Transverse colon (tissue), 4 donors: ENCODE results near the gene CXCR6. TPM values are rescaled to one million over a fixed set of nuclear protein-coding genes. Genes with fewer than 3 reads are reported as not detected.

Experiments
- DNase-seq: peaks from one replicate; pipeline ENCODE4 v3.0.0-alpha.2; 2019
- H3K27ac ChIP-seq, 4 donors: fragments of 200-600 bp; sonication (generic); 2 replicates each; pipeline ENCODE4 v1.5.1; 2016 to 2018; ENCODE audit warnings: inconsistent platforms in 4 of 4
- H3K27me3 ChIP-seq: fragments of 200-600 bp; sonication (generic); 2 replicates; pipeline ENCODE4 v1.5.1; 2017; ENCODE audit warnings: inconsistent platforms
- H3K36me3 ChIP-seq, 4 donors: fragments of 200-600 bp; sonication (generic); 2 replicates each; pipeline ENCODE4 v1.5.1; 2017 to 2019; ENCODE audit warnings: inconsistent platforms in 4 of 4
- H3K4me1 ChIP-seq, 4 donors: fragments of 200-600 bp; sonication (generic); 2 replicates each; pipeline ENCODE4 v1.5.1; 2017 to 2020; ENCODE audit warnings: inconsistent platforms in 4 of 4
- H3K4me3 ChIP-seq, 4 donors: fragments of 200-600 bp; sonication (generic); 1 replicate in 1 of 4; 2 replicates in 3 of 4; pipeline versions ENCODE4 v1.5.1 to v1.6.1; 2017 to 2019; ENCODE audit warnings: inconsistent platforms in 4 of 4
- H3K9me3 ChIP-seq, 2 donors: fragments of 200-600 bp; sonication (generic); 2 replicates each; pipeline ENCODE4 v1.5.1; 2017 to 2019; ENCODE audit warnings: inconsistent platforms in 2 of 2
- EP300 ChIP-seq: sonication (generic); formaldehyde crosslinking; IDR thresholded peaks from one replicate; pipeline ENCODE4 v1.6.1; 2017; ENCODE audit warnings: antibody characterized with exemption, low read depth
- POLR2A ChIP-seq: fragments of 450-650 bp; IDR thresholded peaks from one replicate; pipeline ENCODE4 v1.6.1; 2016; ENCODE audit warnings: antibody characterized with exemption, mild to moderate bottlenecking, moderate library complexity
- POLR2AphosphoS5 ChIP-seq, 3 donors: sonication (generic); formaldehyde crosslinking; IDR thresholded peaks; one replicate each; pipeline ENCODE4 v1.6.1; 2016; ENCODE audit warnings: antibody characterized with exemption in 3 of 3
- WGBS, 2 donors: methylation state at CpG; one replicate each; pipeline ENCODE4 v1.1.5; 2018; ENCODE audit warnings: low coverage in 1 of 2; 5-methylcytosine and 5-hydroxymethylcytosine counted together
- in situ Hi-C, 4 donors: fragments of 200-750 bp; cut with MboI; loops; one replicate each; pipeline versions ENCODE4 v1.15.0 to v1.15.1; 2017; ENCODE audit warnings: low sequenced_read_pairs in 3 of 4, low pct_ligation_motif_present in 1 of 4, low pct_unique_long_range_greater_than_20kb in 1 of 4
- intact Hi-C: fragments of 100-400 bp; cut with DNase I; formaldehyde crosslinking; loops from one replicate; pipeline ENCODE4 v1.15.1; 2023; ENCODE audit warnings: low total_unique reads
- total RNA-seq, 4 donors: library from RNA; depleted of rRNA; stranded (reverse); fragments of >200 nt; gene quantifications; one replicate each; pipeline ENCODE4 v1.1.0, GENCODE V29; 2016
- TF ChIP-seq, protein P1 (sequence below), 5 experiments: fragments of 200-600 bp in 3 of 5; fragments of 450-650 bp in 2 of 5; sonication (generic) in 3 of 5; IDR thresholded peaks; 1 replicate in 2 of 5; 2 replicates in 3 of 5; pipeline ENCODE4 v1.5.1; 2016 to 2017; ENCODE audit warnings: antibody characterized with exemption in 5 of 5, inconsistent platforms in 3 of 5, mild to moderate bottlenecking in 2 of 5, moderate library complexity in 1 of 5

CXCR6 gene
- total RNA-seq, 4 donors from 2014 or later, result 3.3 to 9.4 (median 6.7) TPM; not detected in 1

DNA sequence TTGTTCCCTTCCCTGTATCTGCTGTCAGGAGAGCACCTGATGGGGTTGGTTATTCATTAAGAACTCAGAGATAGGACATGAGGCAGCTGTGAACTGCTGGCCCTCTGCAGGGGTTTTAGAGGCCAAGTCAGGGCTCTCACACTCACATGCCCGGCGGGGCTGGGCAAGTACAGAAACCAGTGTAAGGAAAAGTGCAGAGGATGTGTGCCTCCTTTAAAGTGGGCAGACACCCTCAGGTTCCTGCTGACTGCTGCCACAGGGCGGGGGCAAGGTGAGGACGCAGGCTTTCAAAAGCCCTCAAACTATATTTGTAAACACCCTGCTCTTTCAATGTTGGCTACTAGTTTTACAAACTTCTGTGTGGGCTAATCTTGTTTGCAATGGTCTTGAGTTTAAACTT, 22.4 kb downstream of the CXCR6 start:
- Histone ChIP-seq H3K4me3 (no peak overlapping the region), H3K9me3 (no peaks in the 10 kb centered on the region), H3K27ac (no peak overlapping the region), H3K4me1 (peaks cover 0 to 14% (median 0%) of the 10 kb centered on the region in 4 donors), H3K36me3 (peaks cover 0 to 74% (median 34%) of the 10 kb centered on the region in 4 donors), H3K27me3 (no peaks in the 10 kb centered on the region)
- WGBS, 2 donors, result 86% methylated on average over 4 of the region's 4 CpGs; no CpG with 5 or more reads in 1 of the 2 donors
- DNase-seq, result no peak
- TF ChIP-seq, protein P1, sequence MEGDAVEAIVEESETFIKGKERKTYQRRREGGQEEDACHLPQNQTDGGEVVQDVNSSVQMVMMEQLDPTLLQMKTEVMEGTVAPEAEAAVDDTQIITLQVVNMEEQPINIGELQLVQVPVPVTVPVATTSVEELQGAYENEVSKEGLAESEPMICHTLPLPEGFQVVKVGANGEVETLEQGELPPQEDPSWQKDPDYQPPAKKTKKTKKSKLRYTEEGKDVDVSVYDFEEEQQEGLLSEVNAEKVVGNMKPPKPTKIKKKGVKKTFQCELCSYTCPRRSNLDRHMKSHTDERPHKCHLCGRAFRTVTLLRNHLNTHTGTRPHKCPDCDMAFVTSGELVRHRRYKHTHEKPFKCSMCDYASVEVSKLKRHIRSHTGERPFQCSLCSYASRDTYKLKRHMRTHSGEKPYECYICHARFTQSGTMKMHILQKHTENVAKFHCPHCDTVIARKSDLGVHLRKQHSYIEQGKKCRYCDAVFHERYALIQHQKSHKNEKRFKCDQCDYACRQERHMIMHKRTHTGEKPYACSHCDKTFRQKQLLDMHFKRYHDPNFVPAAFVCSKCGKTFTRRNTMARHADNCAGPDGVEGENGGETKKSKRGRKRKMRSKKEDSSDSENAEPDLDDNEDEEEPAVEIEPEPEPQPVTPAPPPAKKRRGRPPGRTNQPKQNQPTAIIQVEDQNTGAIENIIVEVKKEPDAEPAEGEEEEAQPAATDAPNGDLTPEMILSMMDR (IDR thresholded peaks at IDR 0.05), result no peak
- TF ChIP-seq EP300 (no peak), POLR2AphosphoS5 (IDR thresholded peaks at IDR 0.05) (no peak), POLR2A (no peak)
- in situ Hi-C loops, result no loop called here
- intact Hi-C loops, result no loop called here

DNA sequence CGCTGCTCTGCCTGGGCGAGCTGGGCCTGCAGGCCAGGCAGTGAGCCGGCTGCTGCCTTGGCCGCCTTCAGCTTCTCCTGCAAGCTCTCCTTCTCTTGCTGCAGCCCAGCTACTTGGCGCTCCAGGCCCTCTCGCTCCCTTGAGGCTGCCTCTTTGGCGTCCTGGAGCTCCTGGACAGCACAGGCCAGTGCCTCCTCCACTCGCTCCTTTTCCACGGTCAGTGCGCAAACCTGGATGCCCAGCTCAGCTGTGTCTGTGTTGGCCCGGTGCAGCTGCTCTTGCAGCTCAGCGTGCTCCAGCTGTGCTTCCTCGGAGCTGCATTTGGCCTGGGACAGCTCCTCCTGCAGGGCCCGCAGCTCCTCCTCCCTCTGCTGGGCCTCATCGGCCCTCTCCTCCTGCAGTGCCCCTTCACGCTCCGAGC, 23.1 kb downstream of the CXCR6 start:
- no peak overlapping the region for H3K27ac ChIP-seq
- 89% methylated on average over 17 of the region's 17 CpGs; no CpG with 5 or more reads in 1 of the 2 donors for WGBS, 2 donors
- TF ChIP-seq, protein P1 (IDR thresholded peaks at IDR 0.05), result no peak
- TF ChIP-seq POLR2A (no peak), EP300 (no peak), POLR2AphosphoS5 (IDR thresholded peaks at IDR 0.05) (no peak)
- peaks cover 0 to 14% (median 0%) of the 10 kb centered on the region in 4 donors for H3K4me1 ChIP-seq
- H3K4me3 ChIP-seq, result no peak overlapping the region
- in situ Hi-C loops (no loop called here), intact Hi-C loops (no loop called here)
- H3K9me3 ChIP-seq, result no peaks in the 10 kb centered on the region
- no peaks in the 10 kb centered on the region for H3K27me3 ChIP-seq
- no peak for DNase-seq
- H3K36me3 ChIP-seq, result peaks cover 0 to 67% (median 30%) of the 10 kb centered on the region in 4 donors

DNA sequence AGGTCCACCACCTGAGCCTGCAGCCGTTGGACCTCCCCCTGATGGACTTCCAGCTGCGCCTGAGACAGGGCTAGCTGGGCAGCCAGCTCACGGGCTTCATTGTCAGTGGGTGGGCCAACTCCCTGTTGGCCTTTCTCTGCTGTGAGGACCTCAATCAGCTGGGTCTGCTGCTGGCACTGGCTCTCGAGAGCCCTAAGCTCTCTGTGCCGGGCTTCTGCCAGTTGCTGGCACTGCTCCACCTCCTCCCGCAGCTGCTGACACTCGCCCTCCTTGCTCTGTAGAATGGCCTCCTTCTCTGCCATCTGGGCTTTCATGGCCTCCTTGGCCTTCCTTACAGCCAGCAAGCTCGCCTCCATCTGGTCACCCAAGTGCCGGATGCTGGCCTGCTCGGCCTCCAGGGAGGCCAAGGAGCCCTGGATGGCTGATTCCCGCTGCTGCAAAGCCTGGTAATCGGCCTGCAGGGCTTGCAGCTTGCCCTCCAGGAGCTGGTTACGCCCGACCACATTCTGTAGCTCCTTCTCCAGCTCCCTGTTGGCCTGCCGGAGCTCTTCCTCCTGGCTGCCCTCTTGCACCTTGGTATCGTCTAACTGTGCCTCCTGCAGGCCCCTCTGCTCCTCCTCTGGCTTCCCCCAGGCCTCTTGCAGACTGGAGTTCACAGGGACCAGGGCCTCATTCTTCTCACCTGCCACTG, 23.8 kb downstream of the CXCR6 start:
- Histone ChIP-seq H3K4me1 (peaks cover 0 to 18% (median 2%) of the 10 kb centered on the region in 4 donors), H3K9me3 (no peaks in the 10 kb centered on the region), H3K4me3 (no peak overlapping the region), H3K27ac (no peak overlapping the region), H3K36me3 (peaks cover 0 to 60% (median 29%) of the 10 kb centered on the region in 4 donors), H3K27me3 (no peaks in the 10 kb centered on the region)
- in situ Hi-C loops, result no loop called here
- WGBS, 2 donors, result 82 to 87% methylated on average over 3 to 14 of the region's 16 CpGs
- no peak for TF ChIP-seq POLR2AphosphoS5 (IDR thresholded peaks at IDR 0.05)
- TF ChIP-seq, protein P1 (IDR thresholded peaks at IDR 0.05), result no peak
- TF ChIP-seq POLR2A, result no peak
- TF ChIP-seq EP300, result no peak
- DNase-seq, result no peak
- intact Hi-C loops, result no loop called here

DNA sequence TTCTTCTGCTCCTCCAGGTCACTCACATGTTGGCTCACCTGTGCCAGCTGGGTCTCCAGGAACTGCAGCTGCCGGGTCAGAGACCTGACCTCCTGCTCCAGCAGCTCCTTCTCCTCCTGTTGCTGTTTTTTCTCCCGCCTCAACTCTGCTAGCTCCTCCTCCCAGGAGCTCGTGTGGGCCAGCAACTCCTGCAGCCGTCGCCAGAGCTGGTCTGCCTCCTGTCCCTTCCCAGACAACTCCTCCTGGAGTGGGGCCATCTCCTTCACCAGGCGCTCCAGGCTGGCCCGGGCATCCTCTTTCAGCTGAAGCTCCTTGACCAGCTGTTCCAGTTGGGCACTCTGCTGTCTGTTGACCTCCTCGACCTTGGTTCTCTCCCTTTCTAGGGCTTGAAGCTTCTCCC, 24.5 kb downstream of the CXCR6 start:
- no peaks in the 10 kb centered on the region for H3K27me3 ChIP-seq
- DNase-seq, result no peak
- H3K9me3 ChIP-seq, result no peaks in the 10 kb centered on the region
- no peak overlapping the region for H3K27ac ChIP-seq
- peaks cover 0 to 20% (median 4%) of the 10 kb centered on the region in 4 donors for H3K4me1 ChIP-seq
- in situ Hi-C loops, result no loop called here
- TF ChIP-seq, protein P1 (IDR thresholded peaks at IDR 0.05), result no peak
- TF ChIP-seq POLR2A (no peak), POLR2AphosphoS5 (IDR thresholded peaks at IDR 0.05) (no peak), EP300 (no peak)
- peaks cover 0 to 60% (median 27%) of the 10 kb centered on the region in 4 donors for H3K36me3 ChIP-seq
- no peak overlapping the region for H3K4me3 ChIP-seq
- intact Hi-C loops, result no loop called here
- WGBS, 2 donors, result 68 to 91% methylated on average over 5 to 8 of the region's 8 CpGs
